ENCODE data around the gene AGTPBP1.

DNA sequence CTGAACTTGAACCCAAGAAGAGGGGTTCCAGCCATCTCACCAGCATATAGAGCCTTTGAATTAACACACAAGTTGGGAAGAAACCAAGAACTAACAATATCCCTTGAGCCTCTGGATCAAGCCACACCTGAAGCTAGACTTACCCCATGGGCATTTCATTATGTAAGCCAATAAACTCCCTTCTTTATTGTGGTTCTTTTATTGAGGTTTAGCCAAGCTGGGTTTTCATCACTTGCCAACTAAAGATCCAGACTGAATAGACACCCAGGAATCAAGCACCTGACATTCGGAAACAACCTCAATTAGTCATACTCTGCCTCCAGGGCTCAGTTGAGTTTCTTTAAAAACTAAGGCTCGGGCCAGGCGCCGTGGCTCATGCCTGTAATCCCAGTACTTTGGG, 226.7 kb downstream of the AGTPBP1 start:
- TF ChIP-seq SP2 (IDR thresholded peaks at IDR 0.05; ENCODE audit: extremely low read depth, low read depth, low read length, poor library complexity, severe bottlenecking) (no peak), GATA2 (CRISPR knock-in tag; IDR thresholded peaks at IDR 0.05) (no peak), JUN (IDR thresholded peaks at IDR 0.05; ENCODE audit: borderline replicate concordance, low read depth, low read length) (no peak), JUN (CRISPR knock-in tag; IDR thresholded peaks at IDR 0.05; ENCODE audit: borderline replicate concordance) (no peak), CBFB (CRISPR knock-in tag; IDR thresholded peaks at IDR 0.05) (no peak), NFIC (IDR thresholded peaks at IDR 0.05) (no peak), ELF2 (CRISPR knock-in tag; IDR thresholded peaks at IDR 0.05) (no peak), ZNF778 (CRISPR knock-in tag; IDR thresholded peaks at IDR 0.05) (no peak), HIVEP1 (CRISPR knock-in tag; IDR thresholded peaks at IDR 0.05) (no peak), PCBP2 (IDR thresholded peaks at IDR 0.05; ENCODE audit: low read depth, low read length, poor library complexity, severe bottlenecking) (no peak)
- TF ChIP-seq, protein P1, sequence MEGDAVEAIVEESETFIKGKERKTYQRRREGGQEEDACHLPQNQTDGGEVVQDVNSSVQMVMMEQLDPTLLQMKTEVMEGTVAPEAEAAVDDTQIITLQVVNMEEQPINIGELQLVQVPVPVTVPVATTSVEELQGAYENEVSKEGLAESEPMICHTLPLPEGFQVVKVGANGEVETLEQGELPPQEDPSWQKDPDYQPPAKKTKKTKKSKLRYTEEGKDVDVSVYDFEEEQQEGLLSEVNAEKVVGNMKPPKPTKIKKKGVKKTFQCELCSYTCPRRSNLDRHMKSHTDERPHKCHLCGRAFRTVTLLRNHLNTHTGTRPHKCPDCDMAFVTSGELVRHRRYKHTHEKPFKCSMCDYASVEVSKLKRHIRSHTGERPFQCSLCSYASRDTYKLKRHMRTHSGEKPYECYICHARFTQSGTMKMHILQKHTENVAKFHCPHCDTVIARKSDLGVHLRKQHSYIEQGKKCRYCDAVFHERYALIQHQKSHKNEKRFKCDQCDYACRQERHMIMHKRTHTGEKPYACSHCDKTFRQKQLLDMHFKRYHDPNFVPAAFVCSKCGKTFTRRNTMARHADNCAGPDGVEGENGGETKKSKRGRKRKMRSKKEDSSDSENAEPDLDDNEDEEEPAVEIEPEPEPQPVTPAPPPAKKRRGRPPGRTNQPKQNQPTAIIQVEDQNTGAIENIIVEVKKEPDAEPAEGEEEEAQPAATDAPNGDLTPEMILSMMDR (IDR thresholded peaks at IDR 0.05 in 2 of 3, conservative IDR thresholded peaks at IDR 0.05 in 1 of 3; ENCODE audit: insufficient read depth in 2 of 3, low read depth in 1 of 3, low read length in 3 of 3): no peak
- TF ChIP-seq, protein P2, sequence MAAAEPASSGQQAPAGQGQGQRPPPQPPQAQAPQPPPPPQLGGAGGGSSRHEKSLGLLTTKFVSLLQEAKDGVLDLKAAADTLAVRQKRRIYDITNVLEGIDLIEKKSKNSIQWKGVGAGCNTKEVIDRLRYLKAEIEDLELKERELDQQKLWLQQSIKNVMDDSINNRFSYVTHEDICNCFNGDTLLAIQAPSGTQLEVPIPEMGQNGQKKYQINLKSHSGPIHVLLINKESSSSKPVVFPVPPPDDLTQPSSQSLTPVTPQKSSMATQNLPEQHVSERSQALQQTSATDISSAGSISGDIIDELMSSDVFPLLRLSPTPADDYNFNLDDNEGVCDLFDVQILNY (CRISPR knock-in tag; IDR thresholded peaks at IDR 0.05): no peak
- TF ChIP-seq, protein P3, sequence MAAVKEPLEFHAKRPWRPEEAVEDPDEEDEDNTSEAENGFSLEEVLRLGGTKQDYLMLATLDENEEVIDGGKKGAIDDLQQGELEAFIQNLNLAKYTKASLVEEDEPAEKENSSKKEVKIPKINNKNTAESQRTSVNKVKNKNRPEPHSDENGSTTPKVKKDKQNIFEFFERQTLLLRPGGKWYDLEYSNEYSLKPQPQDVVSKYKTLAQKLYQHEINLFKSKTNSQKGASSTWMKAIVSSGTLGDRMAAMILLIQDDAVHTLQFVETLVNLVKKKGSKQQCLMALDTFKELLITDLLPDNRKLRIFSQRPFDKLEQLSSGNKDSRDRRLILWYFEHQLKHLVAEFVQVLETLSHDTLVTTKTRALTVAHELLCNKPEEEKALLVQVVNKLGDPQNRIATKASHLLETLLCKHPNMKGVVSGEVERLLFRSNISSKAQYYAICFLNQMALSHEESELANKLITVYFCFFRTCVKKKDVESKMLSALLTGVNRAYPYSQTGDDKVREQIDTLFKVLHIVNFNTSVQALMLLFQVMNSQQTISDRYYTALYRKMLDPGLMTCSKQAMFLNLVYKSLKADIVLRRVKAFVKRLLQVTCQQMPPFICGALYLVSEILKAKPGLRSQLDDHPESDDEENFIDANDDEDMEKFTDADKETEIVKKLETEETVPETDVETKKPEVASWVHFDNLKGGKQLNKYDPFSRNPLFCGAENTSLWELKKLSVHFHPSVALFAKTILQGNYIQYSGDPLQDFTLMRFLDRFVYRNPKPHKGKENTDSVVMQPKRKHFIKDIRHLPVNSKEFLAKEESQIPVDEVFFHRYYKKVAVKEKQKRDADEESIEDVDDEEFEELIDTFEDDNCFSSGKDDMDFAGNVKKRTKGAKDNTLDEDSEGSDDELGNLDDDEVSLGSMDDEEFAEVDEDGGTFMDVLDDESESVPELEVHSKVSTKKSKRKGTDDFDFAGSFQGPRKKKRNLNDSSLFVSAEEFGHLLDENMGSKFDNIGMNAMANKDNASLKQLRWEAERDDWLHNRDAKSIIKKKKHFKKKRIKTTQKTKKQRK (IDR thresholded peaks at IDR 0.05; ENCODE audit: borderline replicate concordance, low read depth, low read length): no peak

Data from K562 (cell line).